Ovary (tissue), 9 donors: ENCODE results near the gene RECQL5. TPM values are rescaled to one million over a fixed set of nuclear protein-coding genes. Genes with fewer than 3 reads are reported as not detected.

Experiments
- DNase-seq, 5 donors: peaks; one replicate each; pipeline ENCODE4 v3.0.0-alpha.2; 2019 to 2020
- H3K27ac ChIP-seq, 2 donors: fragments of 200-600 bp; one replicate each; pipeline versions ENCODE4 v1.5.1 to v1.8.0; 2019 to 2022
- H3K27me3 ChIP-seq: fragments of 200-600 bp; one replicate; pipeline ENCODE4 v1.8.0; 2022
- H3K36me3 ChIP-seq: fragments of 200-600 bp; sonication (generic); one replicate; pipeline ENCODE4 v1.5.1; 2019
- H3K4me1 ChIP-seq: one replicate; pipeline ENCODE4 v1.8.1; 2013; ENCODE audit warnings: mild to moderate bottlenecking, moderate library complexity; ENCODE audit not compliant: insufficient read depth
- H3K4me3 ChIP-seq: fragments of 200-600 bp; sonication (generic); one replicate; pipeline ENCODE4 v1.5.1; 2017
- H3K9me3 ChIP-seq, 2 donors: fragments of 200-600 bp in 1 of 2; sonication (generic) in 1 of 2; one replicate each; pipeline versions ENCODE4 v1.5.1 to v1.8.1; 2013 to 2019; ENCODE audit warnings: mild to moderate bottlenecking in 1 of 2, moderate library complexity in 1 of 2
- EP300 ChIP-seq: sonication (generic); formaldehyde crosslinking; IDR thresholded peaks from one replicate; pipeline ENCODE4 v1.6.1; 2017; ENCODE audit warnings: antibody characterized with exemption
- POLR2A ChIP-seq: fragments of 450-650 bp; IDR thresholded peaks from one replicate; pipeline ENCODE4 v1.6.1; 2017; ENCODE audit warnings: antibody characterized with exemption, mild to moderate bottlenecking, moderate library complexity
- WGBS, 3 donors: extraction: QIAGEN DNeasy Blood & Tissue Kit in 1 of 3; methylation state at CpG; one replicate each; pipeline versions ENCODE4 v1.1.5 to v1.1.7; 2013 to 2017; 5-methylcytosine and 5-hydroxymethylcytosine counted together
- intact Hi-C, 4 donors: fragments of 100-400 bp; cut with DNase I; formaldehyde crosslinking; loops; one replicate each; pipeline versions ENCODE4 v1.11.0 to v1.15.1; 2022 to 2023
- polyA plus RNA-seq, 2 donors: library from polyadenylated mRNA; stranded (reverse); fragments of 200-250 nt in 1 of 2; fragments of 350-450 nt in 1 of 2; fragmentation: Illumina TruSeq in 1 of 2; extraction: RNeasy Lipid Tissue Mini Kit (QIAGEN cat#74804) in 1 of 2; gene quantifications; one replicate each; pipeline ENCODE4 v1.2.3, GENCODE V29; 2013 to 2014
- total RNA-seq, 7 donors: library from RNA; depleted of rRNA in 2 of 7; stranded (reverse); fragments of >200 nt in 2 of 7; fragmentation: NEBNext Ultra II Directional in 3 of 7; extraction: Animal tissue kit (Norgen Biotek cat#: 25700) in 3 of 7; gene quantifications; one replicate each; pipeline versions ENCODE4 v1.1.0 to v1.2.4, GENCODE V29; 2016 to 2023
- TF ChIP-seq, protein P1 (sequence below), 3 donors: fragments of 450-650 bp in 2 of 3; fragments of 200-600 bp in 1 of 3; IDR thresholded peaks; one replicate each; pipeline versions ENCODE4 v1.5.1 to v1.8.0; 2016 to 2022; ENCODE audit warnings: antibody characterized with exemption in 3 of 3, mild to moderate bottlenecking in 1 of 3
- donor health status: DM: no; HTN: no; CAD: no; lungs with moderate emphysema.
- donor health status: DM: no; HTN: no; CAD: no.
- donor health status: Bipolar disorder and iron deficiency.
- donor health status: DM: yes; HTN: yes; CAD: no.
- donor health status: DM: no; HTN: no; CAD: no.
- donor health status: DM: yes; HTN: yes; CAD: no.

RECQL5 gene
- total and polyA plus RNA-seq, 9 donors: 13.8 to 32.8 (median 23.9) TPM

- Histone ChIP-seq H3K27ac (no peak overlapping the region), H3K4me1 (no peaks in the 10 kb centered on the region), H3K4me3 (no peak overlapping the region), H3K36me3 (no peaks in the 10 kb centered on the region), H3K9me3 (no peaks in the 10 kb centered on the region), H3K27me3 (no peaks in the 10 kb centered on the region)
- TF ChIP-seq, protein P1, sequence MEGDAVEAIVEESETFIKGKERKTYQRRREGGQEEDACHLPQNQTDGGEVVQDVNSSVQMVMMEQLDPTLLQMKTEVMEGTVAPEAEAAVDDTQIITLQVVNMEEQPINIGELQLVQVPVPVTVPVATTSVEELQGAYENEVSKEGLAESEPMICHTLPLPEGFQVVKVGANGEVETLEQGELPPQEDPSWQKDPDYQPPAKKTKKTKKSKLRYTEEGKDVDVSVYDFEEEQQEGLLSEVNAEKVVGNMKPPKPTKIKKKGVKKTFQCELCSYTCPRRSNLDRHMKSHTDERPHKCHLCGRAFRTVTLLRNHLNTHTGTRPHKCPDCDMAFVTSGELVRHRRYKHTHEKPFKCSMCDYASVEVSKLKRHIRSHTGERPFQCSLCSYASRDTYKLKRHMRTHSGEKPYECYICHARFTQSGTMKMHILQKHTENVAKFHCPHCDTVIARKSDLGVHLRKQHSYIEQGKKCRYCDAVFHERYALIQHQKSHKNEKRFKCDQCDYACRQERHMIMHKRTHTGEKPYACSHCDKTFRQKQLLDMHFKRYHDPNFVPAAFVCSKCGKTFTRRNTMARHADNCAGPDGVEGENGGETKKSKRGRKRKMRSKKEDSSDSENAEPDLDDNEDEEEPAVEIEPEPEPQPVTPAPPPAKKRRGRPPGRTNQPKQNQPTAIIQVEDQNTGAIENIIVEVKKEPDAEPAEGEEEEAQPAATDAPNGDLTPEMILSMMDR (IDR thresholded peaks at IDR 0.05): no peak
- TF ChIP-seq EP300 (no peak), POLR2A (no peak)
- intact Hi-C loops: loop anchor here in 1 of 4 donors (5.0 kb wide), 1 partner anchor 51 kb away; no protein-coding TSS in a partner anchor
- WGBS, 3 donors: 83 to 88% (median 86%) methylated on average over 5 of the region's 5 CpGs
- DNase-seq: peak in 1 of 5 donors; percentile 9
Observed at GRCh38 chr17:75691371-75691791, 24.4 kb upstream of the RECQL5 start.

DNA sequence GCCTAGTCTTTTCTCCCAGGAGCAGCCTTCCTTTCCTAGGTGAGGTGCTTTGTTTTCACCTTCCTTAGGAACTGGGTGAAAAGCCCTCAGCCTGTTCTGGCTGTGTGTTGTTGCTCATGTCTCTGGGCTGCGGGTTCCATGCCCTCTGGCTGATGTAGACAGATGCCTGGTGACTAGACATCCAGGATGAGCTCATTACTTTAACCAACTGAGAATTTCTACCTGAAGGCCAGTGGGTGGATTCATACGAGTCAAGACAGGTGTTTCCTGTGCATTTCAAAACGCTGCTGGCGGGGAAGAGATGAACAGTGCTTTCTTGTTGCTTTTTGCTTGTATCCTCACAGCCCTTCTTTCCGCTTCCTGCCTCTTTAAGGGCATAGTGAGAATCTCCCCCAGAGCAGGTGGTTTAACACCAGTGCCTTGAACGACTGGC, 22.5 kb upstream of the RECQL5 start:
- Histone ChIP-seq H3K4me3 (no peak overlapping the region), H3K27me3 (no peaks in the 10 kb centered on the region), H3K36me3 (no peaks in the 10 kb centered on the region), H3K27ac (no peak overlapping the region), H3K4me1 (no peaks in the 10 kb centered on the region), H3K9me3 (no peaks in the 10 kb centered on the region)
- WGBS, 3 donors: 80 to 87% (median 83%) methylated on average over 6 of the region's 6 CpGs
- DNase-seq: no peak
- TF ChIP-seq, protein P1 (IDR thresholded peaks at IDR 0.05): no peak
- TF ChIP-seq POLR2A: no peak
- TF ChIP-seq EP300: no peak
- intact Hi-C loops: no loop called here

- no peaks in the 10 kb centered on the region for H3K4me1 ChIP-seq
- TF ChIP-seq, protein P1 (IDR thresholded peaks at IDR 0.05): no peak
- TF ChIP-seq POLR2A (no peak), EP300 (no peak)
- H3K27ac ChIP-seq: no peak overlapping the region
- H3K27me3 ChIP-seq: no peaks in the 10 kb centered on the region
- peak in 1 of 5 donors; percentile 13 for DNase-seq
- no peaks in the 10 kb centered on the region for H3K36me3 ChIP-seq
- intact Hi-C loops: no loop called here
- no peak overlapping the region for H3K4me3 ChIP-seq
- 81 to 83% (median 82%) methylated on average over 11 of the region's 11 CpGs for WGBS, 3 donors
- H3K9me3 ChIP-seq: no peaks in the 10 kb centered on the region
Observed at GRCh38 chr17:75688209-75688825, 21.4 kb upstream of the RECQL5 start.

DNA sequence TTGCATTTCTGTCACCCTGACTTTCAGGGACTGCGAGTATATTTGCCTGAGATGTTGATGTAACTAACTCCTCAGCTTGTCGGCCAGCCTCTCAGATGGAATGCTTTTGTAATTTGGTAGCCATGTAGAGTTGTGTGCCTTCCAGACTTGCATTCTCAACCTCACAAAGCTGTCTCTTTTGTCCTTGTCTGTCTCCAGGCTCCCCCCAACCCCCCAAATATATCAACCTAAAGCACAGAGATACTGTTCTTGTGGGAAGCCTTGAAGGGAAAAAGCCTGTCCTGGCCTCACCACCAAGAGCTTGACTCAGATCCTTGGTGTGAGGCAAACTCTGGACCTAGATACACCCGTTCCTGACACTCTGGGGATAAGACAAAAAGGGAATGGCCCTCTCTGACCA, 18.5 kb upstream of the RECQL5 start:
- H3K27ac ChIP-seq: no peak overlapping the region
- no peaks in the 10 kb centered on the region for H3K27me3 ChIP-seq
- no peaks in the 10 kb centered on the region for H3K9me3 ChIP-seq
- no peak for DNase-seq
- WGBS, 3 donors: 80 to 88% (median 85%) methylated on average over 3 of the region's 3 CpGs
- H3K4me3 ChIP-seq: no peak overlapping the region
- H3K4me1 ChIP-seq: no peaks in the 10 kb centered on the region
- H3K36me3 ChIP-seq: no peaks in the 10 kb centered on the region
- intact Hi-C loops: no loop called here
- TF ChIP-seq EP300 (no peak), POLR2A (no peak)
- TF ChIP-seq, protein P1 (IDR thresholded peaks at IDR 0.05): no peak
